Ramos (cell line): ENCODE data around the gene RRP36.

Source experiments
- in situ Hi-C: fragments of 300-500 bp; cut with MboI; formaldehyde crosslinking; loops from one replicate; pipeline ENCODE4 v1.14.3; 2022; ENCODE audit warnings: low sequenced_read_pairs; ENCODE audit not compliant: unreplicated experiment

Gene RRP36

GRCh38 chr6:43060034-43060754 is 38.8 kb downstream of the RRP36 start:
- in situ Hi-C loops = no loop called here

- in situ Hi-C loops = no loop called here
These were observed 39.6 kb downstream of the RRP36 start for GRCh38 chr6:43060755-43061633.

- in situ Hi-C loops = no loop called here
These were observed 40.4 kb downstream of the RRP36 start for GRCh38 chr6:43061861-43062260.

GRCh38 chr6:43062818-43063217 is 41.4 kb downstream of the RRP36 start:
- in situ Hi-C loops = no loop called here

GRCh38 chr6:43070028-43070632 is 48.7 kb downstream of the RRP36 start:
- in situ Hi-C loops = no loop called here

- in situ Hi-C loops = no loop called here
These were observed 53.6 kb downstream of the RRP36 start for GRCh38 chr6:43074847-43075669.

- in situ Hi-C loops = no loop called here
These were observed 54.4 kb downstream of the RRP36 start, which contains the start of gene PTK7 for GRCh38 chr6:43075670-43076463. Gene PTK7 (plus strand): TSS chr6:43076314. CDS start chr6:43076489, 175 bp downstream.

- in situ Hi-C loops = no loop called here
These were observed 55.3 kb downstream of the RRP36 start for GRCh38 chr6:43076464-43077332.

GRCh38 chr6:43077333-43077809 is 55.9 kb downstream of the RRP36 start:
- in situ Hi-C loops = no loop called here

- in situ Hi-C loops = no loop called here
These were observed 56.6 kb downstream of the RRP36 start for GRCh38 chr6:43077981-43078511.

GRCh38 chr6:43078691-43079090 is 57.3 kb downstream of the RRP36 start:
- in situ Hi-C loops = no loop called here
